H9 (cell line): Measurements from ENCODE around the gene C1QTNF2. TPM values are rescaled to one million over a fixed set of nuclear protein-coding genes. Genes with fewer than 3 reads are reported as not detected.

Experiments used
- DNase-seq: peaks from one replicate; pipeline ENCODE4 v3.0.0-alpha.2; 2017
- H2AFZ ChIP-seq: one replicate; pipeline ENCODE4 v1.6.1; 2013; ENCODE audit warnings: mild to moderate bottlenecking, low read length, control low read depth, moderate library complexity
- H2AK5ac ChIP-seq: 2 replicates; pipeline ENCODE4 v1.6.1; 2013; ENCODE audit warnings: low read length, control low read depth, mixed read lengths; ENCODE audit not compliant: insufficient read length
- H2BK120ac ChIP-seq: one replicate; pipeline ENCODE4 v1.6.1; 2013; ENCODE audit warnings: low read depth, mild to moderate bottlenecking, low read length, control low read depth, inconsistent platforms; ENCODE audit not compliant: poor library complexity, severe bottlenecking
- H2BK12ac ChIP-seq: 2 replicates; pipeline ENCODE4 v1.6.1; 2013; ENCODE audit warnings: low read length, control low read depth, mixed read lengths, low read depth; ENCODE audit not compliant: insufficient read length
- H2BK15ac ChIP-seq: 2 replicates; pipeline ENCODE4 v1.6.1; 2013; ENCODE audit warnings: low read depth, low read length, control low read depth
- H2BK20ac ChIP-seq: one replicate; pipeline ENCODE4 v1.6.1; 2013; ENCODE audit warnings: low read depth, mild to moderate bottlenecking, low read length, control low read depth, inconsistent platforms; ENCODE audit not compliant: poor library complexity, severe bottlenecking
- H2BK5ac ChIP-seq: 2 replicates; pipeline ENCODE4 v1.6.1; 2013; ENCODE audit warnings: low read length, control low read depth, mixed read lengths; ENCODE audit not compliant: insufficient read length
- H3K14ac ChIP-seq: 2 replicates; pipeline ENCODE4 v1.6.1; 2013; ENCODE audit warnings: low read length, control low read depth; ENCODE audit not compliant: insufficient read depth
- H3K18ac ChIP-seq: 2 replicates; pipeline ENCODE4 v1.6.1; 2013; ENCODE audit warnings: low read depth, mild to moderate bottlenecking, mixed read lengths, low read length, control low read depth; ENCODE audit not compliant: insufficient read length
- H3K23ac ChIP-seq: 2 replicates; pipeline ENCODE4 v1.6.1; 2013; ENCODE audit warnings: low read length, control low read depth, mixed read lengths, low read depth; ENCODE audit not compliant: insufficient read length
- H3K23me2 ChIP-seq: 2 replicates; pipeline ENCODE4 v1.6.1; 2013; ENCODE audit warnings: low read depth, mild to moderate bottlenecking, mixed read lengths, low read length, control low read depth; ENCODE audit not compliant: insufficient read length, poor library complexity, severe bottlenecking
- H3K27ac ChIP-seq: 2 replicates; pipeline ENCODE4 v1.5.1; 2013; ENCODE audit warnings: low read length, control low read depth, mixed read lengths, low read depth; ENCODE audit not compliant: insufficient read length
- H3K27me3 ChIP-seq: 2 replicates; pipeline ENCODE4 v1.6.1; 2013; ENCODE audit warnings: low read length, control low read depth, inconsistent platforms; ENCODE audit not compliant: insufficient read depth
- H3K4ac ChIP-seq: 2 replicates; pipeline ENCODE4 v1.6.1; 2013; ENCODE audit warnings: low read depth, mild to moderate bottlenecking, control low read depth, inconsistent platforms, low read length, moderate library complexity
- H3K4me1 ChIP-seq: 2 replicates; pipeline ENCODE4 v1.6.1; 2013; ENCODE audit warnings: low read length, control low read depth, inconsistent platforms; ENCODE audit not compliant: insufficient read depth
- H3K4me2 ChIP-seq: 2 replicates; pipeline ENCODE4 v1.6.1; 2013; ENCODE audit warnings: low read length, control low read depth, mixed read lengths; ENCODE audit not compliant: insufficient read length, insufficient read depth
- H3K56ac ChIP-seq: 2 replicates; pipeline ENCODE4 v1.6.1; 2013; ENCODE audit warnings: low read depth, mild to moderate bottlenecking, mixed read lengths, low read length, control low read depth; ENCODE audit not compliant: insufficient read length
- H3K79me1 ChIP-seq: 2 replicates; pipeline ENCODE4 v1.6.1; 2013; ENCODE audit warnings: low read depth, mild to moderate bottlenecking, moderate library complexity, low read length, control low read depth, inconsistent platforms; ENCODE audit not compliant: insufficient read depth, poor library complexity, severe bottlenecking
- H3K79me2 ChIP-seq: 2 replicates; pipeline ENCODE4 v1.6.1; 2013; ENCODE audit warnings: low read length, control low read depth, inconsistent platforms; ENCODE audit not compliant: insufficient read depth
- H3K9ac ChIP-seq: 2 replicates; pipeline ENCODE4 v1.6.1; 2013; ENCODE audit warnings: low read length, control low read depth, mixed read lengths; ENCODE audit not compliant: insufficient read length; ENCODE audit errors: extremely low read depth
- H3K9me3 ChIP-seq: one replicate; pipeline ENCODE4 v1.6.1; 2013; ENCODE audit warnings: low read depth, low read length, inconsistent platforms; ENCODE audit not compliant: control insufficient read depth
- H3T11ph ChIP-seq: one replicate; pipeline ENCODE4 v1.6.1; 2013; ENCODE audit warnings: mild to moderate bottlenecking, low read length, control low read depth, inconsistent platforms
- H4K20me1 ChIP-seq: one replicate; pipeline ENCODE4 v1.6.1; 2013; ENCODE audit not compliant: control insufficient read depth, insufficient read length, insufficient read depth
- H4K5ac ChIP-seq: 2 replicates; pipeline ENCODE4 v1.6.1; 2013; ENCODE audit warnings: low read depth, mild to moderate bottlenecking, mixed read lengths, low read length, control low read depth; ENCODE audit not compliant: insufficient read length
- H4K8ac ChIP-seq: replicated peaks from 2 replicates; pipeline ENCODE4 v1.6.1; 2013; ENCODE audit warnings: low read length, control low read depth, mixed read lengths, low read depth; ENCODE audit not compliant: insufficient read length
- H4K91ac ChIP-seq: 2 replicates; pipeline ENCODE4 v1.6.1; 2013; ENCODE audit warnings: low read depth, mild to moderate bottlenecking, moderate library complexity, mixed read lengths, low read length, control low read depth; ENCODE audit not compliant: insufficient read length
- H3K27ac Mint-ChIP-seq, 3 experiments: 2 replicates in 2 of 3; 3 replicates in 1 of 3; pipeline ENCODE4 v1.8.0; 2020 to 2021; ENCODE audit warnings: mixed read lengths in 3 of 3, mild to moderate bottlenecking in 1 of 3, moderate library complexity in 1 of 3
- H3K27me3 Mint-ChIP-seq: 2 replicates; pipeline ENCODE4 v1.8.0; 2021; ENCODE audit warnings: low read depth, mild to moderate bottlenecking, moderate library complexity, mixed read lengths
- H3K36me3 Mint-ChIP-seq, 3 experiments: 2 replicates in 2 of 3; 3 replicates in 1 of 3; pipeline ENCODE4 v1.8.0; 2020 to 2021; ENCODE audit warnings: low read depth in 3 of 3, mixed read lengths in 3 of 3; ENCODE audit not compliant: insufficient read depth in 1 of 3
- H3K4me1 Mint-ChIP-seq, 2 experiments: 2 replicates each; pipeline ENCODE4 v1.8.0; 2020; ENCODE audit warnings: mixed read lengths in 2 of 2
- H3K4me3 Mint-ChIP-seq, 2 experiments: 2 replicates in 1 of 2; 3 replicates in 1 of 2; pipeline ENCODE4 v1.8.0; 2020 to 2021; ENCODE audit warnings: mild to moderate bottlenecking in 2 of 2, mixed read lengths in 2 of 2, moderate library complexity in 1 of 2
- H3K9me3 Mint-ChIP-seq, 2 experiments: 2 replicates in 1 of 2; 3 replicates in 1 of 2; pipeline ENCODE4 v1.8.0; 2020; ENCODE audit warnings: mild to moderate bottlenecking in 2 of 2, mixed read lengths in 2 of 2, moderate library complexity in 1 of 2
- WGBS: extraction: QIAGEN DNeasy Blood & Tissue Kit; methylation state at CpG from one replicate; pipeline ENCODE4 v1.1.7; 2013; ENCODE audit warnings: missing lambda C conversion rate, low lambda C conversion rate, mixed read lengths; ENCODE audit not compliant: insufficient read length; ENCODE audit errors: extremely low coverage; 5-methylcytosine and 5-hydroxymethylcytosine counted together
- total RNA-seq: library from RNA; stranded (reverse); gene quantifications from 2 replicates; pipeline ENCODE4 v1.2.1, GENCODE V29; 2021
- TF ChIP-seq, protein P1 (sequence below): fragments of 200-600 bp; sonication (generic); conservative IDR thresholded peaks from 3 replicates; pipeline ENCODE4 v1.8.0; 2021; ENCODE audit warnings: antibody characterized with exemption, mild to moderate bottlenecking

C1QTNF2 gene
- total RNA-seq, 1 experiment from 2014 or later: 0.59 TPM

DNA sequence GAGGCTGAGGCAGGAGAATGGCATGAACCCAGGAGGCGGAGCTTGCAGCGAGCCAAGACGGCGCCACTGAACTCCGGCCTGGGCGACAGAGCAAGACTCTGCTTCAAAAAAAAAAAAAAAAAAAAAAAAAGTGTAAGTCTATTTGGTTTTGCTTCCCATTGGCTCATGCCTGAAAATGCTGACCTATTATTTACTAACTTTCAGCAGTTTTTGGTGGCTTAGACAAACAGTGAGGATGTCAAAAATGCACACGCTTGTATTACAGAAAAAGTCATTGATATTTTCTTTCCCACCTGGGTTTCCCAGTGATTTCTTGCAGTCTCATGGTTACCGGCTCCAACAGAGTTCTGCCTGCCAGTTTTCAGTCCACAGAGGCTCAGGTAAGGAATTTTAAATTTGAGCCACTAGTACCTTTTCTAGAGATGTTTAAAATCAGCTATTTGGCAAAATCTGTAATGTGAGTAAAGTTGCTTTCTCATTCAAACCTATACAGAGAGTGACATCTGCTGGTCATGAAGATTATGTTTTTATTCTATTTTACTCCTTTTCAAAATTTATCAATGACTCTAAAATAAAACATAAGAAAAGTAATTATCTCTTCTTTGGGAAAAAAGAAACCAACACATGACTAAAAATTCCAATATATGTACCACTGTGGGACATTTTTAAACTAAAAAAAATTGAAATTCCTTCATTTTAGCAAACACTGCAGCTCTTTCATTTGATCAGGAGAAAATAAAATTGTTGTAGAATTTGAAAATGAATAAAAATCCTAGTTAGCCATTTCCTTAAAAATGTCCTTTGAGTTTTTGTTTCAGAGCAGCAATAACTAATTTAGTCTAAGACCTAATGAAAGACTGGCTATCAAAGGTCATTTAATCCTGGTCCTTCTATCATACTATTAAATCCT, 20.6 kb upstream of the C1QTNF2 start:
- H3K4me2 ChIP-seq: no peak overlapping the region

More for the DNA sequence above, 20.6 kb upstream of the C1QTNF2 start:
- Histone ChIP-seq H3K23ac (no peak overlapping the region), H3K79me2 (no peaks in the 10 kb centered on the region), H3K27me3 (no peaks in the 10 kb centered on the region), H3K14ac (no peak overlapping the region), H3K4me1 (no peaks in the 10 kb centered on the region), H3K9ac (no peak overlapping the region), H2AK5ac (no peak overlapping the region), H4K91ac (no peak overlapping the region), H2BK20ac (no peak overlapping the region), H3K23me2 (no peaks in the 10 kb centered on the region), H2BK5ac (no peak overlapping the region), H4K20me1 (no peaks in the 10 kb centered on the region), H2BK12ac (no peak overlapping the region), H3K27ac (no peak overlapping the region), H3K79me1 (no peaks in the 10 kb centered on the region), H4K5ac (no peak overlapping the region), H3K4ac (no peak overlapping the region), H2BK15ac (no peak overlapping the region), H3K18ac (no peak overlapping the region), H3T11ph (no peak overlapping the region), H4K8ac (no peak overlapping the region), H3K9me3 (no peaks in the 10 kb centered on the region), H2AFZ (no peak overlapping the region), H3K56ac (no peak overlapping the region), H2BK120ac (no peak overlapping the region)
- peaks cover 15 to 20% of the 10 kb centered on the region in 2 experiments for H3K9me3 Mint-ChIP-seq
- H3K27ac Mint-ChIP-seq: no peak overlapping the region
- no peaks in the 10 kb centered on the region for H3K4me1 Mint-ChIP-seq
- DNase-seq: no peak
- peaks cover 12 to 23% (median 18%) of the 10 kb centered on the region in 3 experiments; a peak in 6 of 7 replicates for H3K36me3 Mint-ChIP-seq
- H3K4me3 Mint-ChIP-seq: no peak overlapping the region
- WGBS: no CpG with 5 or more reads among the region's 8 CpGs
- H3K27me3 Mint-ChIP-seq: 0 out of 2 replicates have a peak, but pooled peaks cover 1% of the 10 kb centered on the region
- TF ChIP-seq, protein P1, sequence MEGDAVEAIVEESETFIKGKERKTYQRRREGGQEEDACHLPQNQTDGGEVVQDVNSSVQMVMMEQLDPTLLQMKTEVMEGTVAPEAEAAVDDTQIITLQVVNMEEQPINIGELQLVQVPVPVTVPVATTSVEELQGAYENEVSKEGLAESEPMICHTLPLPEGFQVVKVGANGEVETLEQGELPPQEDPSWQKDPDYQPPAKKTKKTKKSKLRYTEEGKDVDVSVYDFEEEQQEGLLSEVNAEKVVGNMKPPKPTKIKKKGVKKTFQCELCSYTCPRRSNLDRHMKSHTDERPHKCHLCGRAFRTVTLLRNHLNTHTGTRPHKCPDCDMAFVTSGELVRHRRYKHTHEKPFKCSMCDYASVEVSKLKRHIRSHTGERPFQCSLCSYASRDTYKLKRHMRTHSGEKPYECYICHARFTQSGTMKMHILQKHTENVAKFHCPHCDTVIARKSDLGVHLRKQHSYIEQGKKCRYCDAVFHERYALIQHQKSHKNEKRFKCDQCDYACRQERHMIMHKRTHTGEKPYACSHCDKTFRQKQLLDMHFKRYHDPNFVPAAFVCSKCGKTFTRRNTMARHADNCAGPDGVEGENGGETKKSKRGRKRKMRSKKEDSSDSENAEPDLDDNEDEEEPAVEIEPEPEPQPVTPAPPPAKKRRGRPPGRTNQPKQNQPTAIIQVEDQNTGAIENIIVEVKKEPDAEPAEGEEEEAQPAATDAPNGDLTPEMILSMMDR: peak; percentile 73
